ENCODE data around the gene LSS. TPM values are rescaled to one million over a fixed set of nuclear protein-coding genes. Genes with fewer than 3 reads are reported as not detected.

Gene LSS
- total and polyA plus RNA-seq, 5 donors: 34.1 to 91.9 (median 77.6) TPM

GRCh38 chr21:46219591-46220239 is 8.9 kb downstream of the LSS start:
- Histone ChIP-seq H3K4me1 (ENCODE audit: control insufficient read depth, insufficient read depth, low read length) (peaks cover 2% of the 10 kb centered on the region), H3K27me3 (ENCODE audit: control insufficient read depth, insufficient read depth) (no peaks in the 10 kb centered on the region), H3K4me3 (ENCODE audit: low read length) (no peak overlapping the region), H3K27ac (ENCODE audit: low read length) (no peak overlapping the region), H3K9me3 (ENCODE audit: control insufficient read depth, low read length) (no peaks in the 10 kb centered on the region)
- intact Hi-C loops (cut with DNase I): loop anchor here in 3 of 4 donors (10.0 kb wide), 2 partner anchors 55 to 65 kb away; partner anchors contain the start of gene FTCD (in 2 of the 3)
- 64% methylated on average over 13 of the region's 13 CpGs for WGBS
- peak in 2 of 3 donors; percentile 79 to 86 for DNase-seq
- peak; percentile 7 to 16 for ATAC-seq

GRCh38 chr21:46218906-46219590 is 9.5 kb downstream of the LSS start:
- no peak overlapping the region for H3K27ac ChIP-seq (ENCODE audit: low read length)
- H3K4me1 ChIP-seq (ENCODE audit: control insufficient read depth, insufficient read depth, low read length): peaks cover 2% of the 10 kb centered on the region
- H3K4me3 ChIP-seq (ENCODE audit: low read length): no peak overlapping the region
- DNase-seq (peak in 1 of 3 donors; percentile 55), ATAC-seq (no peak)
- no peaks in the 10 kb centered on the region for H3K9me3 ChIP-seq (ENCODE audit: control insufficient read depth, low read length)
- intact Hi-C loops (cut with DNase I): loop anchor here in 2 of 4 donors (10.0 kb wide), 2 partner anchors 56 to 64 kb away; partner anchors contain the start of gene FTCD (in 1 of the 2)
- 86% methylated on average over 16 of the region's 16 CpGs for WGBS
- H3K27me3 ChIP-seq (ENCODE audit: control insufficient read depth, insufficient read depth): no peaks in the 10 kb centered on the region

- H3K27ac ChIP-seq (ENCODE audit: low read length): no peak overlapping the region
- peaks cover 2% of the 10 kb centered on the region for H3K4me1 ChIP-seq (ENCODE audit: control insufficient read depth, insufficient read depth, low read length)
- DNase-seq: no peak
- H3K9me3 ChIP-seq (ENCODE audit: control insufficient read depth, low read length): no peaks in the 10 kb centered on the region
- intact Hi-C loops (cut with DNase I): loop anchor here in 2 of 4 donors (10.0 kb wide), 2 partner anchors 57 to 63 kb away; partner anchors contain the start of gene FTCD (in 1 of the 2)
- 93% methylated on average over 22 of the region's 22 CpGs for WGBS
- H3K4me3 ChIP-seq (ENCODE audit: low read length): no peak overlapping the region
- H3K27me3 ChIP-seq (ENCODE audit: control insufficient read depth, insufficient read depth): no peaks in the 10 kb centered on the region
- no peak for ATAC-seq
Measured at GRCh38 chr21:46217511-46218196, 10.9 kb downstream of the LSS start.

- no peak for DNase-seq
- WGBS: 92% methylated on average over 16 of the region's 16 CpGs
Measured at GRCh38 chr21:46216132-46216747, 12.3 kb downstream of the LSS start.

GRCh38 chr21:46215436-46216131 is 13.0 kb downstream of the LSS start:
- Histone ChIP-seq H3K4me3 (ENCODE audit: low read length) (no peak overlapping the region), H3K27ac (ENCODE audit: low read length) (no peak overlapping the region), H3K9me3 (ENCODE audit: control insufficient read depth, low read length) (no peaks in the 10 kb centered on the region), H3K4me1 (ENCODE audit: control insufficient read depth, insufficient read depth, low read length) (no peaks in the 10 kb centered on the region), H3K27me3 (ENCODE audit: control insufficient read depth, insufficient read depth) (no peaks in the 10 kb centered on the region)
- intact Hi-C loops (cut with DNase I): loop anchor here in 2 of 4 donors (10.0 kb wide), 2 partner anchors 59 to 61 kb away; partner anchors contain the start of gene FTCD (in 1 of the 2)
- ATAC-seq (no peak), DNase-seq (peak in 1 of 3 donors; percentile 51)
- WGBS: 89% methylated on average over 20 of the region's 20 CpGs

More at GRCh38 chr21:46216132-46216747, 12.3 kb downstream of the LSS start:
- H3K27me3 ChIP-seq (ENCODE audit: control insufficient read depth, insufficient read depth): no peaks in the 10 kb centered on the region
- no peak overlapping the region for H3K4me3 ChIP-seq (ENCODE audit: low read length)
- H3K4me1 ChIP-seq (ENCODE audit: control insufficient read depth, insufficient read depth, low read length): no peaks in the 10 kb centered on the region
- no peaks in the 10 kb centered on the region for H3K9me3 ChIP-seq (ENCODE audit: control insufficient read depth, low read length)
- H3K27ac ChIP-seq (ENCODE audit: low read length): no peak overlapping the region
- ATAC-seq: no peak
- intact Hi-C loops (cut with DNase I): loop anchor here in 2 of 4 donors (10.0 kb wide), 2 partner anchors 59 to 61 kb away; partner anchors contain the start of gene FTCD (in 1 of the 2)

- ATAC-seq: no peak
- H3K9me3 ChIP-seq (ENCODE audit: control insufficient read depth, low read length): no peaks in the 10 kb centered on the region
- no peak overlapping the region for H3K4me3 ChIP-seq (ENCODE audit: low read length)
- H3K4me1 ChIP-seq (ENCODE audit: control insufficient read depth, insufficient read depth, low read length): no peaks in the 10 kb centered on the region
- DNase-seq: no peak
- H3K27me3 ChIP-seq (ENCODE audit: control insufficient read depth, insufficient read depth): no peaks in the 10 kb centered on the region
- WGBS: 92% methylated on average over 27 of the region's 27 CpGs
- intact Hi-C loops (cut with DNase I): loop anchor here in 2 of 4 donors (10.0 kb wide), 2 partner anchors 60 kb away; partner anchors contain the start of gene FTCD (in 1 of the 2)
- H3K27ac ChIP-seq (ENCODE audit: low read length): no peak overlapping the region
Measured at GRCh38 chr21:46214478-46215340, 13.9 kb downstream of the LSS start.

- intact Hi-C loops (cut with DNase I): loop anchor here in 2 of 4 donors (10.0 kb wide), 2 partner anchors 59 to 61 kb away; partner anchors contain the start of gene FTCD (in 1 of the 2)
- 71% methylated on average over 15 of the region's 15 CpGs for WGBS
Measured at GRCh38 chr21:46213620-46214286, 14.8 kb downstream of the LSS start.

GRCh38 chr21:46212721-46213484 is 15.7 kb downstream of the LSS start:
- Histone ChIP-seq H3K4me1 (ENCODE audit: control insufficient read depth, insufficient read depth, low read length) (no peaks in the 10 kb centered on the region), H3K4me3 (ENCODE audit: low read length) (no peak overlapping the region), H3K9me3 (ENCODE audit: control insufficient read depth, low read length) (no peaks in the 10 kb centered on the region), H3K27me3 (ENCODE audit: control insufficient read depth, insufficient read depth) (no peaks in the 10 kb centered on the region), H3K27ac (ENCODE audit: low read length) (no peak overlapping the region)
- intact Hi-C loops (cut with DNase I): loop anchor here in 2 of 4 donors (10.0 kb wide), 2 partner anchors 58 to 62 kb away; partner anchors contain the start of gene FTCD (in 1 of the 2)
- DNase-seq: no peak
- WGBS: 92% methylated on average over 18 of the region's 18 CpGs
- ATAC-seq: no peak

More at GRCh38 chr21:46213620-46214286, 14.8 kb downstream of the LSS start:
- Histone ChIP-seq H3K4me1 (ENCODE audit: control insufficient read depth, insufficient read depth, low read length) (no peaks in the 10 kb centered on the region), H3K27me3 (ENCODE audit: control insufficient read depth, insufficient read depth) (no peaks in the 10 kb centered on the region), H3K9me3 (ENCODE audit: control insufficient read depth, low read length) (no peaks in the 10 kb centered on the region), H3K27ac (ENCODE audit: low read length) (no peak overlapping the region), H3K4me3 (ENCODE audit: low read length) (no peak overlapping the region)
- ATAC-seq (no peak), DNase-seq (peak in 1 of 3 donors; percentile 53)

Data from right cardiac atrium (tissue), 5 donors.